HG03442 (cell line): ENCODE measurements around the gene MCM9.
A peak's percentile ranks its signal among the peaks of the same experiment; 100 is the strongest.

Experiments
- ATAC-seq: cut with Tn5 transposase; IDR thresholded peaks from one replicate; pipeline ENCODE4 v1.9.1; 2021; ENCODE audit warnings: mild to moderate bottlenecking, moderate library complexity; ENCODE audit not compliant: unreplicated experiment

Gene MCM9

GRCh38 chr6:118934461-118935330 is at the start of gene MCM9:
TSS of gene MCM9 (minus strand) at chr6:118935159. CDS start at chr6:118931723, 3,436 bp downstream.
- ATAC-seq: peak; percentile 96

GRCh38 chr6:118984342-118984741 is 49.4 kb upstream of the MCM9 start:
- no peak for ATAC-seq

- no peak for ATAC-seq
Observed at GRCh38 chr6:118982575-118982911, 47.6 kb upstream of the MCM9 start.

- ATAC-seq: no peak
Observed at GRCh38 chr6:118981884-118982574, 47.1 kb upstream of the MCM9 start.

- ATAC-seq: no peak
Observed at GRCh38 chr6:118980063-118980462, 45.1 kb upstream of the MCM9 start.

- no peak for ATAC-seq
Observed at GRCh38 chr6:118974790-118975189, 39.8 kb upstream of the MCM9 start.

- no peak for ATAC-seq
Observed at GRCh38 chr6:118971682-118972081, 36.7 kb upstream of the MCM9 start.

- no peak for ATAC-seq
Observed at GRCh38 chr6:118970866-118971265, 35.9 kb upstream of the MCM9 start.

- no peak for ATAC-seq
Observed at GRCh38 chr6:118968416-118968815, 33.5 kb upstream of the MCM9 start.

- no peak for ATAC-seq
Observed at GRCh38 chr6:118967239-118967638, 32.3 kb upstream of the MCM9 start.

- ATAC-seq: no peak
Observed at GRCh38 chr6:118965843-118966370, 30.9 kb upstream of the MCM9 start.

GRCh38 chr6:118965371-118965770 is 30.4 kb upstream of the MCM9 start:
- no peak for ATAC-seq

- ATAC-seq: no peak
Observed at GRCh38 chr6:118963003-118963402, 28.0 kb upstream of the MCM9 start.

GRCh38 chr6:118959903-118960302 is 24.9 kb upstream of the MCM9 start:
- ATAC-seq: no peak

- ATAC-seq: no peak
Observed at GRCh38 chr6:118953391-118953790, 18.4 kb upstream of the MCM9 start.

- ATAC-seq: no peak
Observed at GRCh38 chr6:118952683-118953082, 17.7 kb upstream of the MCM9 start.

GRCh38 chr6:118945217-118945616 is 10.3 kb upstream of the MCM9 start:
- ATAC-seq: no peak

GRCh38 chr6:118940770-118941169 is 5.8 kb upstream of the MCM9 start:
- ATAC-seq: no peak

GRCh38 chr6:118939683-118940082 is 4.7 kb upstream of the MCM9 start:
- no peak for ATAC-seq

- ATAC-seq: no peak
Observed at GRCh38 chr6:118935978-118936703, 1.2 kb upstream of the MCM9 start.

GRCh38 chr6:118935331-118935668 is 341 bp upstream of the MCM9 start:
- ATAC-seq: peak; percentile 2
